Endothelial cell (in vitro differentiated cells): ENCODE measurements around the gene PCDHGA12. TPM values are rescaled to one million over a fixed set of nuclear protein-coding genes. Genes with fewer than 3 reads are reported as not detected.

Source experiments
- DNase-seq: peaks from one replicate; pipeline ENCODE4 v3.0.0; 2021; ENCODE audit warnings: low spot score
- H3K27ac Mint-ChIP-seq: one replicate; pipeline ENCODE4 v1.8.0; 2021; ENCODE audit warnings: mixed read lengths, inconsistent platforms; ENCODE audit not compliant: unreplicated experiment
- H3K27me3 Mint-ChIP-seq: one replicate; pipeline ENCODE4 v1.8.0; 2021; ENCODE audit warnings: mild to moderate bottlenecking, moderate library complexity, mixed read lengths, inconsistent platforms; ENCODE audit not compliant: unreplicated experiment
- H3K36me3 Mint-ChIP-seq: one replicate; pipeline ENCODE4 v1.8.0; 2021; ENCODE audit warnings: mild to moderate bottlenecking, low read depth, mixed read lengths, inconsistent platforms; ENCODE audit not compliant: unreplicated experiment
- H3K4me1 Mint-ChIP-seq: one replicate; pipeline ENCODE4 v1.8.0; 2021; ENCODE audit warnings: mild to moderate bottlenecking, mixed read lengths, inconsistent platforms; ENCODE audit not compliant: unreplicated experiment
- H3K4me3 Mint-ChIP-seq: one replicate; pipeline ENCODE4 v1.8.0; 2021; ENCODE audit warnings: mild to moderate bottlenecking, mixed read lengths, inconsistent platforms; ENCODE audit not compliant: unreplicated experiment
- H3K9me3 Mint-ChIP-seq: one replicate; pipeline ENCODE4 v1.8.0; 2021; ENCODE audit warnings: mixed read lengths, inconsistent platforms; ENCODE audit not compliant: unreplicated experiment
- total RNA-seq: library from RNA; stranded (reverse); fragmentation: NEBNext Ultra II Directional; extraction: Animal tissue kit (Norgen Biotek cat#: 25700); gene quantifications from one replicate; pipeline ENCODE4 v1.2.1, GENCODE V29; 2021; ENCODE audit not compliant: unreplicated experiment
- TF ChIP-seq, protein P1 (sequence below): fragments of 200-600 bp; sonication (generic); IDR thresholded peaks from one replicate; pipeline ENCODE4 v1.5.0; 2021; ENCODE audit warnings: antibody characterized with exemption; ENCODE audit not compliant: unreplicated experiment

The PCDHGA12 gene
- total RNA-seq, 1 donor from 2014 or later, result 3.8 TPM

DNA sequence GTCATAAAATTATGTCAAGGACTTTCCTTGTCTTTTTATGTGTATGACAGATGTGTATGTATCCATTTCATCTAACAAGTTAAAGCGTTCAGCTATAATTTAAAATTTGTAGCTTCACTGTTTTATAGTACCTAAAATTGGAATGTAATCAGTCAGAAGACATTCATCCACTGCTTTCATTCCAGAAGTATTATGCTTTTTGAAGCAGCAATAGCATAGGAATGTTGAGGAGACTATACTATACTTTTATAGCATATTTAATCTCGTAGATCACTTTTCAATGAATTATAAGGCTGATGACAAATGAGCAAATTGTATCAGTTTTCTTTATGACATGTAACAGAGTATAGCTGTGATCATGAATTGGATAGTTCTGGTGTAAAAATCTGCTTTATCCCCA lies 6.9 kb downstream of the PCDHGA12 start:
- TF ChIP-seq, protein P1, sequence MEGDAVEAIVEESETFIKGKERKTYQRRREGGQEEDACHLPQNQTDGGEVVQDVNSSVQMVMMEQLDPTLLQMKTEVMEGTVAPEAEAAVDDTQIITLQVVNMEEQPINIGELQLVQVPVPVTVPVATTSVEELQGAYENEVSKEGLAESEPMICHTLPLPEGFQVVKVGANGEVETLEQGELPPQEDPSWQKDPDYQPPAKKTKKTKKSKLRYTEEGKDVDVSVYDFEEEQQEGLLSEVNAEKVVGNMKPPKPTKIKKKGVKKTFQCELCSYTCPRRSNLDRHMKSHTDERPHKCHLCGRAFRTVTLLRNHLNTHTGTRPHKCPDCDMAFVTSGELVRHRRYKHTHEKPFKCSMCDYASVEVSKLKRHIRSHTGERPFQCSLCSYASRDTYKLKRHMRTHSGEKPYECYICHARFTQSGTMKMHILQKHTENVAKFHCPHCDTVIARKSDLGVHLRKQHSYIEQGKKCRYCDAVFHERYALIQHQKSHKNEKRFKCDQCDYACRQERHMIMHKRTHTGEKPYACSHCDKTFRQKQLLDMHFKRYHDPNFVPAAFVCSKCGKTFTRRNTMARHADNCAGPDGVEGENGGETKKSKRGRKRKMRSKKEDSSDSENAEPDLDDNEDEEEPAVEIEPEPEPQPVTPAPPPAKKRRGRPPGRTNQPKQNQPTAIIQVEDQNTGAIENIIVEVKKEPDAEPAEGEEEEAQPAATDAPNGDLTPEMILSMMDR, result no peak
- Mint-ChIP-seq H3K27me3 (peaks cover 2% of the 10 kb centered on the region), H3K36me3 (peaks cover 34% of the 10 kb centered on the region), H3K9me3 (peaks cover 8% of the 10 kb centered on the region), H3K4me3 (no peak overlapping the region), H3K4me1 (no peaks in the 10 kb centered on the region), H3K27ac (no peak overlapping the region)
- DNase-seq, result no peak

DNA sequence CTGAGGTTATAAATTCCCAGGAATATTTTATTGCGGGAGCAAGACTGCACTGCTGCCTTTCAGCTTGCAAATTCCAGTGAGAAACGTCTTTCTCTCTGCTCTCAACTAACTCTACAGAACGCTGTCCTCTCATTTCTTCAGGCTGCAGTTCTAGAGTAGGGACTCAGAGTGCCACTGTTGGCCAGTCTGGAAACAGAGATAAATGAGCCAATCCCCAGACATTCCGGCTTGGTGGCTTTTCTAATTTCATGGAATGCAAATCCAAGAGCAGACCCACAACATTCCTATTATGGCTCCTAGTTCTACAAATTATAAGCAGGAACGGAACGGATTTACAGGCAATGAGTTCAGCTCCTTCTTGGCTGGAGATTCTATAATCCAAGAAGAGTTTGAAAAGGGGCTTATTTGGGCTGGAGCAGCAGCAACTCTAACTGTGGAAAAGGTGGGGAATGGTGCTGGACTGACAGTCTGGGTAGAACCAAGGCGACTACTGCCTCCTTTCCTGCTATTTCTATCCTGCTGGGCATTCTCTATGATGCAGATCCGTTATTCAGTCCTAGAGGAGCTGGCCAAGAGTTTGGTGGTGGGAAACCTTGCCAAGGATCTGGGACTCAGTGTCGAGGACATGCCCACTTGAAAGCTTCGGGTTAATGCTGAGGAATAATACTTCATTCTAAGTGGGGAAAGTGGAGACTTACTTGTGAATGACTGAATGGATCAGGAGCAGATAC lies 9.3 kb downstream of the PCDHGA12 start:
- peaks cover 2% of the 10 kb centered on the region for H3K27me3 Mint-ChIP-seq
- DNase-seq, result no peak
- H3K9me3 Mint-ChIP-seq, result peaks cover 3% of the 10 kb centered on the region
- no peak overlapping the region for H3K27ac Mint-ChIP-seq
- no peak overlapping the region for H3K4me3 Mint-ChIP-seq
- TF ChIP-seq, protein P1, result no peak
- peaks cover 20% of the 10 kb centered on the region for H3K36me3 Mint-ChIP-seq
- H3K4me1 Mint-ChIP-seq, result no peaks in the 10 kb centered on the region

DNA sequence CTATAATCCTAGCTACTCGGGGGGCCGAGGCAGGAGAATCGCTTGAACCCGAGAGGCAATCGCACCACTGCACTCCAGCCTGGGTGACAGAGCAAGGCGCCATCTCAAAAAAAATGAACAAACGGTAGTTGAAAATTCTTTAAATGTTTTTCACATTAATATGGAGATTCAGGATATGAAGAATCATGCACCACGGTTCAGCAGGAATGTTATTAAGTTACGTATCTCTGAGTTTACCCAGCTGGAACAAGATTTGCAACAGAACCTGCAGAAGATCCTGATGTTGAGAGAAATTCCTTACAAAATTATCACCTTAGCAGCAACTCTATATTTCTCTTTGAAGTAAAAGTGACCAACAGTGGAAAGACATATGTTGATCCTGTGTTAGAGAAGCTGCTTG lies 10.0 kb downstream of the PCDHGA12 start:
- Mint-ChIP-seq H3K4me1 (no peaks in the 10 kb centered on the region), H3K36me3 (peaks cover 17% of the 10 kb centered on the region), H3K9me3 (peaks cover 3% of the 10 kb centered on the region), H3K27ac (no peak overlapping the region), H3K27me3 (peaks cover 2% of the 10 kb centered on the region), H3K4me3 (no peak overlapping the region)
- DNase-seq, result no peak
- TF ChIP-seq, protein P1, result no peak

DNA sequence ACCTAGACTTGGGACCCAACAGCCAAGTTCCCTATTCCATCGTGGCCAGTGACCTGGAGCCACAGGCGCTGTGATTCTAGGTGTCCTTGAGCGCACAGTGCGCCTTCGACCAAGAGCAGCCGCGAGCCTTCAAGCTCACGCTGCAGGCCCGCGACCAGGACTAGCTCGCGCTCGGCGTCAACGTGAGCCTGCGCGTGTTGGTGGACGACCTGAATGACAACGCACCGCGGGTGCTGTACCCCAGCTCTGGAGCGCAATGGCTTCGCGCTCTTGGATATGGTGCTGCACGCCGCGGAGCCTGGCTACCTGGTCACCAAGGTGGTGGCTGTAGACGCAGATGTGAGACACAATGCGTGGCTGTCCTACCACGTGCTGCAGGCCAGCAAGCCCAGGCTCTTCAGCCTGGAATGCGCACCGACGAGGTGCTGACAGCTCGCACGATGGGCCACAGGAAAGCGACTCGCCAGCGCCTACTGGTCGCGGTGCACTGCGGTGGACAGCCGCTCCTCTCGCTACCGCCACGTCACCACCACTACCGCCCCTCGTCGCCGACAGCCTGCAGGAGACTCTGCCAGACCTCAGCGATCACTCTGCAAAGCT lies 11.4 kb downstream of the PCDHGA12 start:
- peaks cover 3% of the 10 kb centered on the region for H3K9me3 Mint-ChIP-seq
- H3K27me3 Mint-ChIP-seq, result peaks cover 2% of the 10 kb centered on the region
- peak overlapping the region; percentile 58 for H3K27ac Mint-ChIP-seq
- TF ChIP-seq, protein P1, result no peak
- H3K4me1 Mint-ChIP-seq, result no peaks in the 10 kb centered on the region
- DNase-seq, result no peak
- peaks cover 17% of the 10 kb centered on the region for H3K36me3 Mint-ChIP-seq
- H3K4me3 Mint-ChIP-seq, result peak overlapping the region; percentile 71

- no peaks in the 10 kb centered on the region for H3K9me3 Mint-ChIP-seq
- TF ChIP-seq, protein P1, result no peak
- DNase-seq, result no peak
- no peak overlapping the region for H3K27ac Mint-ChIP-seq
- no peak overlapping the region for H3K4me3 Mint-ChIP-seq
- H3K27me3 Mint-ChIP-seq, result peaks cover 1% of the 10 kb centered on the region
- peaks cover 4% of the 10 kb centered on the region for H3K36me3 Mint-ChIP-seq
- peaks cover 16% of the 10 kb centered on the region for H3K4me1 Mint-ChIP-seq
Observed at GRCh38 chr5:141465351-141465750, 35.0 kb downstream of the PCDHGA12 start.
